ENCODE measurements around the gene APBB2.

DNA sequence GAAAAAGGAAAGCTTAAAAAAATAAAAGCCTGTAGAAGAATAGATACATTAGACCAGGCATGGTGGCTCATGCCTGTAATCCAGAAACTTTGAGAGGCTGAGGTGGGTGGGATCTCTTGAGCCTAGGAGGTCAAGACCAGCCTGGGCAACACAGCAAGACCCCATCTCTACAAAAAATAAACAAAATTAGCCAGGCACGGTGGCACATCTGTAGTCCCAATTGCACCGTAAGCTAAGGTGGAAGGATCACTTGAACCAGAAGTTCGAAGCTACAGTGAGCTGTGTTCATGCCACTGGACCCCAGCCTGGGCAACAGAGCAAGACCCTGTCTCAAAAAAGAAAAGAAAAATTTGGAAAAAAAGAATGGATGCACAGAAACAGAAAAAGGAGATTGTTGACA, 149.4 kb downstream of the APBB2 start:
- TF ChIP-seq RXRA (IDR thresholded peaks at IDR 0.05) = no peak
- no peak for TF ChIP-seq CTCF (IDR thresholded peaks at IDR 0.05; ENCODE audit: low read depth, low read length, missing input control)
- TF ChIP-seq, protein P1, sequence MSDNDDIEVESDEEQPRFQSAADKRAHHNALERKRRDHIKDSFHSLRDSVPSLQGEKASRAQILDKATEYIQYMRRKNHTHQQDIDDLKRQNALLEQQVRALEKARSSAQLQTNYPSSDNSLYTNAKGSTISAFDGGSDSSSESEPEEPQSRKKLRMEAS (IDR thresholded peaks at IDR 0.05) = no peak
- no peak for TF ChIP-seq JUND (IDR thresholded peaks at IDR 0.05)
- TF ChIP-seq HNF4G (IDR thresholded peaks at IDR 0.05) = no peak
- TF ChIP-seq SP1 (IDR thresholded peaks at IDR 0.05) = no peak
- TF ChIP-seq, protein P2, sequence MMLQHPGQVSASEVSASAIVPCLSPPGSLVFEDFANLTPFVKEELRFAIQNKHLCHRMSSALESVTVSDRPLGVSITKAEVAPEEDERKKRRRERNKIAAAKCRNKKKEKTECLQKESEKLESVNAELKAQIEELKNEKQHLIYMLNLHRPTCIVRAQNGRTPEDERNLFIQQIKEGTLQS (IDR thresholded peaks at IDR 0.05) = no peak
- no peak for TF ChIP-seq RAD21 (IDR thresholded peaks at IDR 0.05)
- TF ChIP-seq YY1 (IDR thresholded peaks at IDR 0.05) = no peak
- TF ChIP-seq REST (IDR thresholded peaks at IDR 0.05) = no peak
- no peak for TF ChIP-seq TAF1 (conservative IDR thresholded peaks at IDR 0.05)
- TF ChIP-seq ZBTB33 (IDR thresholded peaks at IDR 0.05) = no peak

Data from liver (tissue), 3 donors.